HepG2 (cell line): ENCODE measurements around the gene MT1A. TPM values are rescaled to one million over a fixed set of nuclear protein-coding genes. Genes with fewer than 3 reads are reported as not detected.

Experiments
- BORCS8-MEF2B ChIP-seq: sonication (generic); formaldehyde crosslinking; IDR thresholded peaks from 2 replicates; pipeline ENCODE4 v1.8.0; 2022; ENCODE audit warnings: mild to moderate bottlenecking, missing genetic modification reagents
- BRD4 ChIP-seq: sonication (generic); formaldehyde crosslinking; IDR thresholded peaks from 2 replicates; pipeline ENCODE4 v1.4.0; 2020; ENCODE audit warnings: missing genetic modification reagents
- CEBPG ChIP-seq: IDR thresholded peaks from 2 replicates; pipeline ENCODE4 v1.6.1; 2016
- FOXP1 ChIP-seq, 2 experiments: fragments of 450-650 bp in 1 of 2; IDR thresholded peaks; 2 replicates each; pipeline ENCODE4 v1.6.1; 2017 to 2018; ENCODE audit warnings: antibody characterized with exemption in 1 of 2
- HNF1B ChIP-seq: sonication (generic); formaldehyde crosslinking; IDR thresholded peaks from 2 replicates; pipeline ENCODE4 v1.5.1; 2020; ENCODE audit warnings: mild to moderate bottlenecking, moderate library complexity, missing genetic modification reagents
- KAT7 ChIP-seq: IDR thresholded peaks from 2 replicates; pipeline ENCODE4 v1.6.1; 2018; ENCODE audit warnings: borderline replicate concordance, missing compliant biosample characterization
- KLF11 ChIP-seq: IDR thresholded peaks from 2 replicates; pipeline ENCODE4 v1.6.1; 2016; ENCODE audit warnings: missing compliant biosample characterization
- KLF15 ChIP-seq: sonication (generic); formaldehyde crosslinking; IDR thresholded peaks from 2 replicates; pipeline ENCODE4 v1.8.1; 2023; ENCODE audit warnings: borderline replicate concordance, mild to moderate bottlenecking, inconsistent platforms, missing genetic modification reagents, mixed read lengths
- MED8 ChIP-seq: sonication (generic); formaldehyde crosslinking; IDR thresholded peaks from 2 replicates; pipeline ENCODE4 v1.8.1; 2023; ENCODE audit warnings: mild to moderate bottlenecking, missing genetic modification reagents; ENCODE audit not compliant: insufficient replicate concordance
- NR0B2 ChIP-seq: sonication (generic); formaldehyde crosslinking; IDR thresholded peaks from 2 replicates; pipeline ENCODE4 v1.4.0; 2020; ENCODE audit warnings: mild to moderate bottlenecking, missing genetic modification reagents
- RARA ChIP-seq: IDR thresholded peaks from 2 replicates; pipeline ENCODE4 v1.6.1; 2016; ENCODE audit warnings: missing genetic modification reagents, missing compliant biosample characterization
- SPEN ChIP-seq: sonication (generic); formaldehyde crosslinking; IDR thresholded peaks from 2 replicates; pipeline ENCODE4 v1.5.1; 2020; ENCODE audit warnings: low read depth, mild to moderate bottlenecking, missing genetic modification reagents
- ZFP37 ChIP-seq: sonication (generic); formaldehyde crosslinking; IDR thresholded peaks from 2 replicates; pipeline ENCODE4 v1.4.0; 2020; ENCODE audit warnings: missing genetic modification reagents, borderline replicate concordance
- ZNF574 ChIP-seq: sonication (generic); formaldehyde crosslinking; IDR thresholded peaks from 2 replicates; pipeline ENCODE4 v1.4.0; 2020; ENCODE audit warnings: missing genetic modification reagents
- ZNF589 ChIP-seq: sonication (generic); formaldehyde crosslinking; conservative IDR thresholded peaks from 2 replicates; pipeline ENCODE4 v1.8.0; 2022; ENCODE audit warnings: mild to moderate bottlenecking, moderate library complexity, missing genetic modification reagents
- ZNF609 ChIP-seq: sonication (generic); formaldehyde crosslinking; IDR thresholded peaks from 2 replicates; pipeline ENCODE4 v1.4.0; 2020; ENCODE audit warnings: mild to moderate bottlenecking, missing genetic modification reagents, borderline replicate concordance
- ZNF614 ChIP-seq: IDR thresholded peaks from 2 replicates; pipeline ENCODE4 v1.6.1; 2018; ENCODE audit warnings: missing biosample characterization, missing genetic modification reagents, inconsistent platforms, borderline replicate concordance
- ZNF724P ChIP-seq: sonication (generic); formaldehyde crosslinking; IDR thresholded peaks from 2 replicates; pipeline ENCODE4 v1.8.0; 2022; ENCODE audit warnings: missing genetic modification reagents, borderline replicate concordance
- ZNF781 ChIP-seq: sonication (generic); formaldehyde crosslinking; IDR thresholded peaks from 2 replicates; pipeline ENCODE4 v1.5.1; 2020; ENCODE audit warnings: borderline replicate concordance, mild to moderate bottlenecking, missing genetic modification reagents; ENCODE audit errors: not compliant biosample characterization
- polyA plus RNA-seq, 8 experiments: library from polyadenylated mRNA; depleted of rRNA in 3 of 8; stranded (reverse) in 7 of 8; unstranded in 1 of 8; fragments of >200 nt; fragmentation: Illumina TruSeq in 4 of 8; extraction: Trizol in 4 of 8; gene quantifications; 2 replicates each; pipeline versions ENCODE4 v1.2.1 to v1.2.3, GENCODE V29; 2011 to 2016; ENCODE audit warnings: low read depth in 4 of 8, missing spikeins in 1 of 8, mixed read lengths in 1 of 8; ENCODE audit not compliant: insufficient read depth in 1 of 8
- total RNA-seq, 5 experiments: library from RNA; depleted of rRNA; stranded (reverse); fragments of >200 nt; fragmentation: Illumina TruSeq; extraction: Trizol; gene quantifications; 2 replicates each; pipeline ENCODE4 v1.2.3, GENCODE V29; 2016; ENCODE audit warnings: low read depth in 1 of 5

The MT1A gene
- total and polyA plus RNA-seq, 2 of the 13 experiments (the other 11 are each of a cell fraction or from before 2014, with no cell fraction given), result 8.3 to 10.4 TPM

GRCh38 chr16:56681939-56682702, 43.7 kb downstream of the MT1A start, which contains the start of gene MT1X (continued):
- TF ChIP-seq SPEN (CRISPR knock-in tag), result peak; percentile 40; the same call in 1 of the 2 replicates
- TF ChIP-seq KLF15 (CRISPR knock-in tag), result no peak; the same call in 1 of the 2 replicates
- TF ChIP-seq ZNF781 (CRISPR knock-in tag), result peak; percentile 80
- TF ChIP-seq MED8, result peak; percentile 75
- TF ChIP-seq ZNF609 (CRISPR knock-in tag), result peak; percentile 26; the same call in 1 of the 2 replicates
- TF ChIP-seq RARA (CRISPR knock-in tag), result no peak
- TF ChIP-seq CEBPG (CRISPR knock-in tag), result 0 out of 2 replicates have a peak, but pooled peaks have one; percentile 18
- TF ChIP-seq KLF11 (CRISPR knock-in tag), result peak; percentile 36; the same call in 1 of the 2 replicates
- no peak for TF ChIP-seq ZFP37 (CRISPR knock-in tag)
- TF ChIP-seq KAT7 (CRISPR knock-in tag), result peak; percentile 78; the same call in 1 of the 2 replicates
- TF ChIP-seq FOXP1 (IDR thresholded peaks at IDR 0.05), result no peak
- TF ChIP-seq FOXP1 (CRISPR knock-in tag; IDR thresholded peaks at IDR 0.05), result no peak
- TF ChIP-seq BORCS8-MEF2B (CRISPR knock-in tag), result peak; percentile 36; the same call in 1 of the 2 replicates
- peak; percentile 96 for TF ChIP-seq ZNF614
- TF ChIP-seq NR0B2 (CRISPR knock-in tag), result peak; percentile 75
- TF ChIP-seq ZNF724P (CRISPR knock-in tag), result no peak
- TF ChIP-seq HNF1B (CRISPR knock-in tag), result peak; percentile 70; the same call in 1 of the 2 replicates
- TF ChIP-seq ZNF589 (CRISPR knock-in tag), result peak; percentile 87
- TF ChIP-seq BRD4 (CRISPR knock-in tag), result peak; percentile 78; the same call in 1 of the 2 replicates
- TF ChIP-seq ZNF574 (CRISPR knock-in tag), result peak; percentile 75
